Esophagus muscularis mucosa (tissue), 3 donors: ENCODE data around the gene TMA7B.

Source experiments
- POLR2AphosphoS5 ChIP-seq, 2 donors: sonication (generic); formaldehyde crosslinking; IDR thresholded peaks; one replicate each; pipeline ENCODE4 v1.6.1; 2017; ENCODE audit warnings: antibody characterized with exemption in 2 of 2
- TF ChIP-seq, protein P1 (sequence below), 3 experiments: fragments of 200-600 bp in 2 of 3; fragments of 450-650 bp in 1 of 3; sonication (generic) in 2 of 3; IDR thresholded peaks; one replicate each; pipeline ENCODE4 v1.5.1; 2017 to 2019; ENCODE audit warnings: antibody characterized with exemption in 3 of 3, mild to moderate bottlenecking in 2 of 3, moderate library complexity in 1 of 3

- TF ChIP-seq, protein P1, sequence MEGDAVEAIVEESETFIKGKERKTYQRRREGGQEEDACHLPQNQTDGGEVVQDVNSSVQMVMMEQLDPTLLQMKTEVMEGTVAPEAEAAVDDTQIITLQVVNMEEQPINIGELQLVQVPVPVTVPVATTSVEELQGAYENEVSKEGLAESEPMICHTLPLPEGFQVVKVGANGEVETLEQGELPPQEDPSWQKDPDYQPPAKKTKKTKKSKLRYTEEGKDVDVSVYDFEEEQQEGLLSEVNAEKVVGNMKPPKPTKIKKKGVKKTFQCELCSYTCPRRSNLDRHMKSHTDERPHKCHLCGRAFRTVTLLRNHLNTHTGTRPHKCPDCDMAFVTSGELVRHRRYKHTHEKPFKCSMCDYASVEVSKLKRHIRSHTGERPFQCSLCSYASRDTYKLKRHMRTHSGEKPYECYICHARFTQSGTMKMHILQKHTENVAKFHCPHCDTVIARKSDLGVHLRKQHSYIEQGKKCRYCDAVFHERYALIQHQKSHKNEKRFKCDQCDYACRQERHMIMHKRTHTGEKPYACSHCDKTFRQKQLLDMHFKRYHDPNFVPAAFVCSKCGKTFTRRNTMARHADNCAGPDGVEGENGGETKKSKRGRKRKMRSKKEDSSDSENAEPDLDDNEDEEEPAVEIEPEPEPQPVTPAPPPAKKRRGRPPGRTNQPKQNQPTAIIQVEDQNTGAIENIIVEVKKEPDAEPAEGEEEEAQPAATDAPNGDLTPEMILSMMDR (IDR thresholded peaks at IDR 0.05): no peak
- TF ChIP-seq POLR2AphosphoS5 (IDR thresholded peaks at IDR 0.05): no peak
Observed at GRCh38 chr22:40002935-40003715, 42.9 kb downstream of the TMA7B start.
